GM12891 (cell line): ENCODE data around the gene VWA1.
"Not testable (repeated sequence)": the region's sequence is repeated elsewhere in the genome, so short reads cannot be mapped to it uniquely, and the experiment has no call there.

ENCODE experiments used
- DNase-seq: peaks from one replicate; pipeline ENCODE4 v3.0.0; 2011; ENCODE audit warnings: low spot score; ENCODE audit not compliant: insufficient read length
- FAIRE-seq: peaks from 2 replicates; lab custom pipeline; 2011; peaks lifted over from hg19 to GRCh38; lab: Jason Lieb, UNC
- PAX5 ChIP-seq: IDR thresholded peaks from 2 replicates; pipeline ENCODE4 v1.6.1; 2011; ENCODE audit warnings: low read length, moderate library complexity, mild to moderate bottlenecking; ENCODE audit not compliant: insufficient read depth, severe bottlenecking
- POLR2A ChIP-seq: IDR thresholded peaks from 2 replicates; pipeline ENCODE4 v1.6.1; 2011; ENCODE audit warnings: low read depth, low read length, control low read depth
- POLR2AphosphoS5 ChIP-seq: IDR thresholded peaks from 2 replicates; pipeline ENCODE4 v1.6.1; 2011; ENCODE audit warnings: low read depth, low read length, control low read depth
- POU2F2 ChIP-seq: IDR thresholded peaks from 2 replicates; pipeline ENCODE4 v1.6.1; 2011; ENCODE audit warnings: low read depth, mild to moderate bottlenecking, control low read depth, low read length, moderate library complexity
- SPI1 ChIP-seq: IDR thresholded peaks from 2 replicates; pipeline ENCODE4 v1.6.1; 2011; ENCODE audit warnings: low read depth, low read length, control low read depth
- TAF1 ChIP-seq: IDR thresholded peaks from 2 replicates; pipeline ENCODE4 v1.6.1; 2011; ENCODE audit warnings: low read depth, low read length, control low read depth

Gene VWA1

GRCh38 chr1:1442069-1442770 lies 6.7 kb downstream of the VWA1 start:
- TF ChIP-seq POU2F2: no peak
- no peak for TF ChIP-seq SPI1
- no peak for TF ChIP-seq POLR2A
- no peak for TF ChIP-seq PAX5
- no peak for TF ChIP-seq TAF1
- no peak for TF ChIP-seq POLR2AphosphoS5
- FAIRE-seq (no peak), DNase-seq (no peak)

- not testable (repeated sequence) for FAIRE-seq
These were observed 11.1 kb downstream of the VWA1 start for GRCh38 chr1:1446631-1447030.

GRCh38 chr1:1449099-1449739 lies 13.7 kb downstream of the VWA1 start, which contains the start of gene ATAD3C:
ATAD3C (plus strand) TSS chr1:1449689; CDS start chr1:1450684, 995 bp downstream.
- TF ChIP-seq POLR2AphosphoS5 (no peak), POU2F2 (no peak), SPI1 (no peak), POLR2A (no peak), PAX5 (no peak), TAF1 (no peak)
- FAIRE-seq (no peak), DNase-seq (no peak)

More at GRCh38 chr1:1446631-1447030, 11.1 kb downstream of the VWA1 start:
- not testable (repeated sequence) for DNase-seq

- DNase-seq, FAIRE-seq: not testable (repeated sequence)
These were observed 15.1 kb downstream of the VWA1 start for GRCh38 chr1:1450616-1451015.

GRCh38 chr1:1451696-1452364 lies 16.3 kb downstream of the VWA1 start:
- no peak for DNase-seq
- TF ChIP-seq POU2F2 (no peak), PAX5 (no peak), SPI1 (no peak), POLR2A (no peak), TAF1 (no peak), POLR2AphosphoS5 (no peak)
- no peak for FAIRE-seq

- DNase-seq, FAIRE-seq: not testable (repeated sequence)
These were observed 16.9 kb downstream of the VWA1 start for GRCh38 chr1:1452365-1452739.

- no peak for DNase-seq
These were observed 17.4 kb downstream of the VWA1 start for GRCh38 chr1:1452882-1453281.

GRCh38 chr1:1454286-1455056 lies 19.0 kb downstream of the VWA1 start:
- not testable (repeated sequence) for DNase-seq, FAIRE-seq

More at GRCh38 chr1:1452882-1453281, 17.4 kb downstream of the VWA1 start:
- TF ChIP-seq PAX5 (no peak), SPI1 (no peak), POLR2AphosphoS5 (no peak), POLR2A (no peak)
- FAIRE-seq: no peak

- TF ChIP-seq POLR2A (no peak), TAF1 (no peak), SPI1 (no peak), PAX5 (no peak), POU2F2 (no peak), POLR2AphosphoS5 (no peak)
- no peak for FAIRE-seq
- no peak for DNase-seq
These were observed 19.9 kb downstream of the VWA1 start for GRCh38 chr1:1455366-1455884.

- DNase-seq, FAIRE-seq: not testable (repeated sequence)
These were observed 20.4 kb downstream of the VWA1 start for GRCh38 chr1:1455934-1456333.

GRCh38 chr1:1456683-1457255 lies 21.3 kb downstream of the VWA1 start:
- not testable (repeated sequence) for DNase-seq, FAIRE-seq

- FAIRE-seq, DNase-seq: not testable (repeated sequence)
These were observed 23.7 kb downstream of the VWA1 start for GRCh38 chr1:1459156-1459555.

- not testable (repeated sequence) for DNase-seq, FAIRE-seq
These were observed 24.2 kb downstream of the VWA1 start for GRCh38 chr1:1459711-1460110.
